WI38 (cell line): ENCODE results near the gene NGEF.

Experiments used
- H3K4me3 ChIP-seq: 2 replicates; pipeline ENCODE4 v1.5.1; 2011; ENCODE audit warnings: low read depth, mild to moderate bottlenecking, control low read depth, low read length
- TF ChIP-seq, protein P1 (sequence below): IDR thresholded peaks from 2 replicates; pipeline ENCODE4 v1.5.1; 2012; ENCODE audit warnings: low read depth, mild to moderate bottlenecking, control low read depth, low read length

The NGEF gene

DNA sequence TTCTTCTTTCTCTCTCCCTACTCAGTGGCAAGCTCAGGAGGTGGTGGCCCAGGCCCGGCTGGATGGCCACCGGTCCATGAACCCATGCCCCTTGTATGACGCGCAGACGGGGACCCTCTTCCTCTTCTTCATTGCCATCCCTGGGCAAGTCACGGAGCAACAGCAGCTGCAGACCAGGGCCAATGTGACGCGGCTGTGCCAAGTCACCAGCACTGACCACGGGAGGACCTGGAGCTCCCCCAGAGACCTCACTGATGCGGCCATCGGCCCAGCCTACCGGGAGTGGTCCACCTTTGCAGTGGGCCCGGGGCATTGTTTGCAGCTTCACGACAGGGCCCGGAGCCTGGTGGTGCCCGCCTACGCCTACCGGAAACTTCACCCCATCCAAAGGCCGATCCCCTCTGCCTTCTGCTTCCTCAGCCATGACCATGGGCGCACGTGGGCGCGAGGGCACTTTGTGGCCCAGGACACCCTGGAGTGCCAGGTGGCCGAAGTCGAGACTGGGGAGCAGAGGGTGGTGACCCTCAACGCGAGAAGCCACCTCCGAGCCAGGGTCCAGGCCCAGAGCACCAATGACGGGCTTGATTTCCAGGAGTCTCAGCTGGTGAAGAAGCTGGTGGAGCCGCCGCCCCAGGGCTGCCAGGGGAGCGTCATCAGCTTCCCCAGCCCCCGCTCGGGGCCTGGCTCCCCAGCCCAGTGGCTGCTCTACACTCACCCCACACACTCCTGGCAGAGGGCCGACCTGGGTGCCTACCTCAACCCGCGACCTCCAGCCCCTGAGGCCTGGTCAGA is 21.2 kb upstream of the NGEF start:
- TF ChIP-seq, protein P1, sequence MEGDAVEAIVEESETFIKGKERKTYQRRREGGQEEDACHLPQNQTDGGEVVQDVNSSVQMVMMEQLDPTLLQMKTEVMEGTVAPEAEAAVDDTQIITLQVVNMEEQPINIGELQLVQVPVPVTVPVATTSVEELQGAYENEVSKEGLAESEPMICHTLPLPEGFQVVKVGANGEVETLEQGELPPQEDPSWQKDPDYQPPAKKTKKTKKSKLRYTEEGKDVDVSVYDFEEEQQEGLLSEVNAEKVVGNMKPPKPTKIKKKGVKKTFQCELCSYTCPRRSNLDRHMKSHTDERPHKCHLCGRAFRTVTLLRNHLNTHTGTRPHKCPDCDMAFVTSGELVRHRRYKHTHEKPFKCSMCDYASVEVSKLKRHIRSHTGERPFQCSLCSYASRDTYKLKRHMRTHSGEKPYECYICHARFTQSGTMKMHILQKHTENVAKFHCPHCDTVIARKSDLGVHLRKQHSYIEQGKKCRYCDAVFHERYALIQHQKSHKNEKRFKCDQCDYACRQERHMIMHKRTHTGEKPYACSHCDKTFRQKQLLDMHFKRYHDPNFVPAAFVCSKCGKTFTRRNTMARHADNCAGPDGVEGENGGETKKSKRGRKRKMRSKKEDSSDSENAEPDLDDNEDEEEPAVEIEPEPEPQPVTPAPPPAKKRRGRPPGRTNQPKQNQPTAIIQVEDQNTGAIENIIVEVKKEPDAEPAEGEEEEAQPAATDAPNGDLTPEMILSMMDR = no peak
- no peak overlapping the region for H3K4me3 ChIP-seq

DNA sequence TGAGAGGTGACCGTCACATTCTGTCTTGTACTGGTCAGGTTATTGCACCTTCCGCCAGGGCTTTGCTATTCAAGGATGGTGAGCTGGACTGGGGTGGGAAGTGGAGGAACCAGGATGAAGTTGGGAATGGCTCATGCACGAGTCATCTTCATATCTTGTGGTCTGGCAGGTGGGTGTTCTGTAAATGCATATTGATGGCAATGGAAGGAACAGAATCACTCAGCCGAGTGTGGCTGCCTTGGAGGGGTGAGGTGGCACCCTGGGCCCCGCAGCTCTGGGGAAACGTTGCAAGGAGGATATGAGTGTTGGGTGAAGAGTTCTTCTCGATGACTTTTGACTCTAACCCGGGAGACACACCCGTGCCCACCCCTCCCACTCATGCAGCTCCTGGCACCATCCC is 20.6 kb upstream of the NGEF start:
- no peak overlapping the region for H3K4me3 ChIP-seq
- TF ChIP-seq, protein P1 = no peak

DNA sequence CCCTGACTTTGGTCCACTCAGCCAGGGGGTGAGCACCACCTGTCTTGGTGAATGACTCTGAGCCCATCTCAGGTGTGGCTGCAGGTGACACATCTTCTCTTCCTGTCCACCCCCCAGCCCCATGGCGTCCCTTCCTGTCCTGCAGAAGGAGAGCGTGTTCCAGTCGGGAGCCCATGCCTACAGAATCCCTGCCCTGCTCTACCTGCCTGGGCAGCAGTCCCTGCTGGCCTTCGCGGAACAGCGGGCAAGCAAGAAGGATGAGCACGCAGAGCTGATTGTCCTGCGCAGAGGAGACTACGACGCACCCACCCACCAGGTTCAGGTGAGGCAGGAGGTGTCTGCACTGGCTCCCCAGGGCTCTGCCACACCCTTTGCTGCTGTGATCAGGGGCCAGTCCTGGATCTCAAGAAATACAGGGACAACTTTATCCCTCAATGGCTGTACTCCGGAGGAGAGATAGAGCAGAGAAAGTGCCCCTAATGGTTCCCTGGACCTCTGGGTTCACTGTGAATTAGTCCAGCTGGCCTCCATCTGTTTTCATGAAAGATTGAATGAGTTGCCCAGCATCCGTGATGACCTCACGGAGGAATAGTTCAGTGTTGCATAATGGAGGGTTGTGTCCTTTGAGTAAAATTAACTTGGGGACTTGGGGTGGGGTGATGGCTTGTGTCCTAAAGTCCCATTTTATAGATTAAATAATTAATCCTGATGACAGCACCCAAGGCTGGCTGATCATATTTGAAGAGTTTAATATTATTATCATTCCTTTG is 19.7 kb upstream of the NGEF start, which contains the start of gene NEU2:
Gene NEU2, plus strand, starts transcription at position 122 of the 770 bp plus-strand sequence. Its CDS starts 0 bp downstream, at position 122.
- H3K4me3 ChIP-seq = no peak within 1 kb of the TSS
- TF ChIP-seq, protein P1 = no peak

DNA sequence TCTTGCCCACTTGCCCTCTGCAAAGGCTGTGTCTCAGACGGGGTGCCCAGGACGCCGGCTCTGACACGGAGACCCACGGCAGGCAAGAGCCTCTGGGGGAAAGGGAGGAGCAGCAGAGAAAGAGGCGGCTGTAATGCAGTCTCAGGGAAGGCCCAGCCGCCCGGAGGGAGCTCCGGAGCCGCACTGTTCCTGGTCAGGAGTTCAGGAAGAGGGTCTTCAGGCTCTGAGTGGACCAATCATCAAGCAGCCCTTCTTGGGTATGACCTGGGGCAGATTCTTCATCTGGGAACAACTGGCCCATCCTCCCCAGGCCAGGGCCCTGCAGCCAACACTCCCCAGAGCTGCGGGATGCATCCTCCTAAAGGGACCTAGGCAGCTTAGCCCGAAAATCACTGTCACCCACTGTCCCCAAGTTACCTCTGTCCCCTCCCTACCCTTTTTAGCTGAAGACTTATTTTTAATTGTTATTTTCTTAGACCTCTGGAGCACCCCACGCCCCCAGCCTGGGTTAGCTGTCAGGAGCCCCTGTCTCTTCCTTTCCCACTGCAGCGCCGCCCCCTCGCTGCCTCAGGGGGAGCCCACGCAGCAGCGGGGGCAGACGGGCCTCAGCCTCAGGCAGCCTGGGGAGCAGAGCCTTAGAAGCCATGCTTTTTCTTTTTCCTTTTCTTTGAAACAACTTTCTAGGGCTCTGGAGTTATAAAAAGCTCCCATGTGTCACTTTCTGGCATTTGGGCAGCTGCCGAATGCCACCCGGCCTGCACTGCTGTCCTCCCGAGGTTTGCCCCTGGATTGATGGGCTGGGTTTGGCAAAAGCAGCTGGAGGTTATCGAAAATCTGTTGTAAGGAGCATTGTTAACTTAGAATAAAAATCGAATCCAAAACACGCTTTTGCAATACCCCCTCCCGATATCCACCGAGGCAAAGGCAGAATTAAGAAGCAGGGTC is 18.8 kb upstream of the NGEF start:
- TF ChIP-seq, protein P1 = no peak
- H3K4me3 ChIP-seq = no peak overlapping the region

DNA sequence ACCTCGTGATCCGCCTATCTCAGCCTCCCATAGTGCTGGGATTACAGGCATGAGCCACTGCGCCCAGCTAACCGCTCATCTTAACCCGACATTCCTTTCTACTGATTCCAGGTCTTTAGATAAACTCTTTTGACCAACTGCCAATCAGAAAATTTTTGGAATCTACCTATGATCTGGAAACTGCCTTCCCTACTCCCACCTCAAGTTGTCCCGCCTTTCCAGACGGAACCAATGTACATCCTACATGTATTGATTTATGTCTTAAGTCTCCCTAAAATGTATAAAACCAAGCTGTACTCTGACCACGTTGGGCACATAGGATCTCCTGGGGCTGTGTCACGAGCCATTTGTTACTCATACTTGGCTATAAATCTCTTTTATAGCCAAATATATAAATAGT is 16.3 kb upstream of the NGEF start:
- TF ChIP-seq, protein P1 = no peak
- H3K4me3 ChIP-seq = no peak overlapping the region

DNA sequence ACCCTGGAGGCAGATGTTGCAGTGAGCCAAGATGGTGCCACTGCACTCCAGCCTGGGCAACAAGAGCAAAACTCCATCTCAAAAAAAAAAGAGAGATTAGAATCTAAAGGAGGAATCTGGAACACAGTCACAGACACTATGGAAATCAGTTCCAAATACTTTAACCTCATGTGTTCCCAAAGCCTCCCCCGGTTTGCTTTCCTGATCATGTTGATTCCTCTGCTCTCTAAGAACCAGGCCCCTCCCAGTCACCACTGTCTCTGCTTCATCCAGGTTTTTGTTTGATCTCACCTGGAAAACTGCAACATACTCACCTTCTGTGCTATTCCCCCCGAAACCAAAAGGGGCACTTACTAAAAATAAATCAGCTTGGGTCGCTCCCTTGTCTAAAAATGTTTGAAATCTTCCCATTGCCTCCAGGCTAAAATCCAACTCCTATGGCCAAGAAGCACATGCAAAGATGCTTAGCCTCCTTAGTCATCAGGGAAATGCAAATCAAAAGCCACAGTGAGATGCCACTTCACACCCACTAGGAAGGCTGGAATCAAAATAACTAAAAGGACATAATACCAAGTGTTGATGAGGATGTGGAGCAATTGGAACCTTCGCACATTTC is 13.2 kb upstream of the NGEF start:
- TF ChIP-seq, protein P1 = no peak
- H3K4me3 ChIP-seq = no peak overlapping the region
